Left lung (tissue), 10 donors: ENCODE results near the gene PRRG2. TPM values are rescaled to one million over a fixed set of nuclear protein-coding genes. Genes with fewer than 3 reads are reported as not detected.

Experiments
- ATAC-seq: fragments of 200-7000 bp; cut with Tn5 transposase; one replicate; pipeline ENCODE4 v1.9.1; 2020; ENCODE audit warnings: moderate library complexity
- DNase-seq, 4 donors: peaks; one replicate each; pipeline ENCODE4 v3.0.0-alpha.2; 2013 to 2020
- H3K27ac ChIP-seq, 2 donors: fragments of 200-600 bp; sonication (generic) in 1 of 2; one replicate each; pipeline versions ENCODE4 v1.5.0 to v1.8.0; 2020 to 2021
- H3K27me3 ChIP-seq, 2 donors: fragments of 200-600 bp; sonication (generic) in 1 of 2; one replicate each; pipeline versions ENCODE4 v1.5.0 to v1.8.0; 2020 to 2021
- H3K36me3 ChIP-seq, 2 donors: fragments of 200-600 bp; sonication (generic) in 1 of 2; one replicate each; pipeline versions ENCODE4 v1.5.0 to v1.8.0; 2020 to 2021
- H3K4me1 ChIP-seq, 2 donors: fragments of 200-600 bp; one replicate each; pipeline ENCODE4 v1.8.0; 2021
- H3K4me3 ChIP-seq, 2 donors: fragments of 200-600 bp; sonication (generic) in 1 of 2; one replicate each; pipeline versions ENCODE4 v1.5.0 to v1.8.0; 2020 to 2021; ENCODE audit warnings: mild to moderate bottlenecking in 1 of 2
- H3K9me3 ChIP-seq, 2 donors: fragments of 200-600 bp; sonication (generic) in 1 of 2; one replicate each; pipeline versions ENCODE4 v1.5.0 to v1.8.0; 2020 to 2021
- intact Hi-C, 2 donors: fragments of 100-400 bp; cut with DNase I; formaldehyde crosslinking; loops; one replicate each; pipeline versions ENCODE4 v1.11.2 to v1.14.2; 2022
- polyA plus RNA-seq, 6 donors: library from polyadenylated mRNA; unstranded; fragments of 120-200 nt; gene quantifications; one replicate each; pipeline ENCODE4 v1.2.1, GENCODE V29; 2013; ENCODE audit not compliant: insufficient read length in 6 of 6
- total RNA-seq, 2 donors: library from RNA; stranded (reverse); fragmentation: NEBNext Ultra II Directional; extraction: Animal tissue kit (Norgen Biotek cat#: 25700); gene quantifications; one replicate each; pipeline ENCODE4 v1.2.1, GENCODE V29; 2021
- TF ChIP-seq, protein P1 (sequence below), 2 donors: fragments of 200-600 bp; sonication (generic) in 1 of 2; IDR thresholded peaks; one replicate each; pipeline versions ENCODE4 v1.5.0 to v1.8.0; 2021; ENCODE audit warnings: antibody characterized with exemption in 2 of 2
- donor health status: DM: no; HTN: yes; CAD: no.
- donor health status: DM: no; HTN: no; CAD: no.

The PRRG2 gene
- total and polyA plus RNA-seq, 8 donors, result 3.8 to 13.6 (median 5.8) TPM

DNA sequence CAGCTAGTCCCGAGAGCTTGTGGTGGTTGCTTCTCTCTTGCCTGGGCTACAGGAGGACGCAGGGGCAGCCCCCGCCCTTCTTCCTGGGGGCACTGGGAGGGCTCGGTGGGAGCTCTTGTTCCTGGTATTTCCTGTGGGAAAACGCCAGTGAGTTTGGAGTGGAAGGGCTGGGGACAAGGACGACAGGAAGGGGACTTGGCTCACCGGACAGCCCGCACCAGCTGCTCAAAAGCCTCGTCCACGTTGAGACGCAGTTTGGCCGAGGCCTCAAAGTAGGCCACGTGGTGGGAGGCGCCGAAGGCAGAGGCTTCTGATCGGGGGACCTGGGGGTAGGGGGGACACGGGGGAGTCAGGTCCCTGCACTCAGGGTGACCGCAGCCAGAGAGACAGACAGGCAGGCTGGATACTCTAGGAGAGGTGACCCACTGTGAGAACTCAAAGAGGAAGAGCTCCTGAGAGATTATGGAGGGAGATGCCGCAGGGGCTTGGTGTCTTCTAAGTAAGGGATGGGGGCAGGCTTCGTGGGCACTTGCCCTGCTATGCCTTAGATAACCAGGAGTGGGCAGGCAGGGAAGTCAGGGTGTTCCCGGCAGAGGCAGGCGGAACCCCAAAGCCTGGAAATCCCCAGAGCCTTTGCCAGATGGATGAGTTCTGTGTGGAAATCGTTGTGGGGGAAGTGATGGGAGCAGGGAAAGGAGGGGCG is 54.6 kb downstream of the PRRG2 start:
- H3K9me3 ChIP-seq, result no peaks in the 10 kb centered on the region
- ATAC-seq (no peak), DNase-seq (peak in 1 of 4 donors; percentile 39)
- intact Hi-C loops, result no loop called here
- TF ChIP-seq, protein P1, sequence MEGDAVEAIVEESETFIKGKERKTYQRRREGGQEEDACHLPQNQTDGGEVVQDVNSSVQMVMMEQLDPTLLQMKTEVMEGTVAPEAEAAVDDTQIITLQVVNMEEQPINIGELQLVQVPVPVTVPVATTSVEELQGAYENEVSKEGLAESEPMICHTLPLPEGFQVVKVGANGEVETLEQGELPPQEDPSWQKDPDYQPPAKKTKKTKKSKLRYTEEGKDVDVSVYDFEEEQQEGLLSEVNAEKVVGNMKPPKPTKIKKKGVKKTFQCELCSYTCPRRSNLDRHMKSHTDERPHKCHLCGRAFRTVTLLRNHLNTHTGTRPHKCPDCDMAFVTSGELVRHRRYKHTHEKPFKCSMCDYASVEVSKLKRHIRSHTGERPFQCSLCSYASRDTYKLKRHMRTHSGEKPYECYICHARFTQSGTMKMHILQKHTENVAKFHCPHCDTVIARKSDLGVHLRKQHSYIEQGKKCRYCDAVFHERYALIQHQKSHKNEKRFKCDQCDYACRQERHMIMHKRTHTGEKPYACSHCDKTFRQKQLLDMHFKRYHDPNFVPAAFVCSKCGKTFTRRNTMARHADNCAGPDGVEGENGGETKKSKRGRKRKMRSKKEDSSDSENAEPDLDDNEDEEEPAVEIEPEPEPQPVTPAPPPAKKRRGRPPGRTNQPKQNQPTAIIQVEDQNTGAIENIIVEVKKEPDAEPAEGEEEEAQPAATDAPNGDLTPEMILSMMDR (IDR thresholded peaks at IDR 0.05), result no peak
- no peak overlapping the region for H3K4me3 ChIP-seq
- no peaks in the 10 kb centered on the region for H3K27me3 ChIP-seq
- H3K4me1 ChIP-seq, result peaks cover 15 to 62% of the 10 kb centered on the region in 2 donors
- peak overlapping the region; percentile 55 to 56 for H3K27ac ChIP-seq
- H3K36me3 ChIP-seq, result peaks cover 0 to 4% of the 10 kb centered on the region in 2 donors

DNA sequence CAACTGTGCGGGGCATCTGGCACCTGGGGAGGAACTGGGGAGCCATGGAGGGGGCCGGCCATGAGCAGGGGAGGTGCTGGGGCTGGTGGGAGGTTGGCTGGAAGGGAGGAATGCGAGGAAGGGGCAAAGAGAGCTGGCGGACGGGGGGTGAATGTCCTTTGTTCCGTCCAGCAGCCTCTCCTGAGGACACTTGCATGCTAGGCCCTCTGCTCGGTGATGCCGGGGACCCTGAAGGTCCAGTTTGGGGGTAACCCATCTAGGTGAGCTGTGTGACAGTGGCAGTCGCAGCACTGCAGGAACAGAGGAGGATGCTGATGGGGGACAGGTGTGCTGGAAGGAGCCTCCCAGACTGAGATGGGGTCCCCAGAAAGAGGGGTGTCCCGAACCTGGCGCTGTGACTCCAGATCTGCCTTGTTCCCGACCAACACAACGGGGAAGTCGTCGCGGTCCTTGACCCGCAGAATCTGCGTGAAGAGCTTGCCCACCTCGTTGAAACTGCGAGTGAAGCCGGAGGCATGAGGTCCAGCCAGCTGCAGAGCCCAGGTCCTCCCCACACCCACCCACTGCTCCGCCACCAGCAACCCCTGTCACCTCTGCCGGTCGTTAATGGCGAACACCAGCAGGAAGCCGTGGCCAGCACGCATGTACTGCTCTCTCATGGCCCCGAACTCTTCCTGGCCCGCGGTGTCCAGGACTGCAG is 55.3 kb downstream of the PRRG2 start:
- H3K27me3 ChIP-seq, result no peaks in the 10 kb centered on the region
- TF ChIP-seq, protein P1 (IDR thresholded peaks at IDR 0.05), result no peak
- peak overlapping the region in 1 of 2 donors; percentile 55 for H3K27ac ChIP-seq
- no peak overlapping the region for H3K4me3 ChIP-seq
- H3K9me3 ChIP-seq, result no peaks in the 10 kb centered on the region
- DNase-seq (no peak), ATAC-seq (no peak)
- peaks cover 20 to 62% of the 10 kb centered on the region in 2 donors for H3K4me1 ChIP-seq
- peaks cover 0 to 4% of the 10 kb centered on the region in 2 donors for H3K36me3 ChIP-seq
- intact Hi-C loops, result no loop called here

DNA sequence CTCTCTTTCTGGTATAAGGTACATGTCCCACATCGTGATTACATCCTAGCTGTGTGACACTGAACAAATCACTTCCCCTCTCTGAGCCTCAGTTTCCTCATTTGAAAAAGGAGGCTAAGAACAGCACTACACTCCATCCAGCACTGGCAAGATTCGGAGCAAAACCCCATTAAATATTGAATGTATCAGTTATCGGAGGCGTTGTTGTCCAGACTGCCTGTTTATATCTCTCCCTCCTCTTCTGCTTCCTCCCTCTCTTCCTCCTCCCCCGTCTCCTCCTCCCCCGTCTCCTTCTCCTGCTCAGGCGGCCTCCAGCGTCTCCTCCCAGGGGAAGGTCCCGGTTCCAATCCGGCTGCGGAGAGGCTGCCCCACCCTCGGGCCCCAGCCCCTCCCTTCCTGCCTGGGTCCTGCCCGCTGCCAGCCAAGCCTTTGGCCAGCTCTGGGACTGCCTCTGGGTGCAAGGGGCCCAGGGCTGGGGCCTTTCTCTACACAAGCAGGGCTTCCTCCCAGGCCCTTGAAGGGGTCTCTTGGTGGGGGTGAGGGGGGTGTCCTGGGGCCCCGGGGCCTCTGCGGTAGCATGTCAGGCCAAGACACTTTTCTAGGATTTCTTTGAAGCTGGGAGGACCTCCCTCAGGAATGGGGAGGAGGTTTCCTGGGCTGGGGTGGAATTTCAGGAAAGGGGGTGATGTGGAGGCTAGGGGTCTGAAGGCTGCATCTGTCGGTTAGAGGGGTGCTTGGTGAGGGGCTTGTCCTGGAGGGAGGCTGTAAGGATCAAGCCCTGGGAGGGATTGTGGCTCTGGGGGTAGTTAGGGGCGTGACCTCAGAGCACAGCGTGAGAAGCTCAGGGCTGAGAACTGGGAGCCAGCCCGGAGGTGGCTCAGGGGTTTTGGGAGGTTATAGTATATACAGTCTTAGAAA is 57.0 kb downstream of the PRRG2 start:
- no peaks in the 10 kb centered on the region for H3K9me3 ChIP-seq
- ATAC-seq, result peak; percentile 32
- TF ChIP-seq, protein P1 (IDR thresholded peaks at IDR 0.05), result no peak
- peak overlapping the region; percentile 94 to 98 for H3K27ac ChIP-seq
- intact Hi-C loops, result no loop called here
- H3K36me3 ChIP-seq, result peaks cover 0 to 4% of the 10 kb centered on the region in 2 donors
- peaks cover 25 to 63% of the 10 kb centered on the region in 2 donors for H3K4me1 ChIP-seq
- H3K4me3 ChIP-seq, result peak overlapping the region; percentile 19 to 95
- DNase-seq, result peak in 3 of 4 donors; percentile 44 to 95 (median 91)
- H3K27me3 ChIP-seq, result no peaks in the 10 kb centered on the region

DNA sequence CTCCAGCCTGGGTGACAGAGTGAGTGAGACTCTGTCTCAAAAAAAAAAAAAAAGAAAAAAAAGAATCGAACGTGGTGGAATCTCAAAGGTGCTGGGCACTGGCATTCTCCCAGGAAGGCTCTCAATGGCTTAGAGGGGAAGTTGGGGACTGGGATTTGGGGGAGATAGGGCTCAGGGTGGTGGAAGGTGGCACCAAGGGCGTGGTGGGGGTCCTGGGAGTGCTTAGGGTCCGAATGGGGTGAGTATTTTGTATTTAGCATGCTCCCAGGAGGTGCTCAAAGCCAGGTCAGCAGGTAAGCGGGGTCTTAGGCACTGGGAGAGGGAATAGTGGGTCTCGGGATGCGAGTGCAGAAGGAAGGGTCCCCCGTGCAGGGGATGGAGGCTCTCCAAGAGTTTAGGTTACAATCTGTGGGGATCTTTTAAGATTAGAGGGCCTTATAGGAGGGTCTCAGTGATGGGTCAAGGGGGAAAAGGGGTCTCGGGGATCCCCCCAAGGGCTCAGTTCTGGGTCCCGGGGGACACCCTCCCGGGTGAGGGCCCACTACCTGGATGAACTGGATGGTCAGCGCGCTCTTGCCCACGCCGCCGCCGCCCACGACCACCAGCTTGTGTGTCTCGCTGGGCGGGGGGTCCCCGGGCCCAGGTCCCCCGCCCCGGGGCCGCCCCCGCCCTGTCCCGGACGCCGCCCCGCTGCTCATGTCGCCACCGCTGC is 58.4 kb downstream of the PRRG2 start:
- Histone ChIP-seq H3K4me3 (peak overlapping the region; percentile 55 to 95), H3K4me1 (peaks cover 30 to 76% of the 10 kb centered on the region in 2 donors), H3K27ac (peak overlapping the region; percentile 94 to 98), H3K27me3 (no peaks in the 10 kb centered on the region), H3K36me3 (peaks cover 0 to 4% of the 10 kb centered on the region in 2 donors), H3K9me3 (no peaks in the 10 kb centered on the region)
- intact Hi-C loops, result no loop called here
- TF ChIP-seq, protein P1 (IDR thresholded peaks at IDR 0.05), result no peak
- no peak for ATAC-seq
- peak in 1 of 4 donors; percentile 52 for DNase-seq
